GM12864 (cell line): ENCODE measurements around the gene TFEB.

Experiments
- DNase-seq: peaks from one replicate; pipeline ENCODE4 v3.0.0-alpha.2; 2011; ENCODE audit warnings: low read depth
- H3K4me3 ChIP-seq: 2 replicates; pipeline ENCODE4 v1.5.1; 2011; ENCODE audit warnings: mild to moderate bottlenecking, low read depth, low read length, control low read depth
- CTCF ChIP-seq: IDR thresholded peaks from 2 replicates; pipeline ENCODE4 v1.5.1; 2011; ENCODE audit warnings: low read depth, mild to moderate bottlenecking, moderate library complexity, low read length, control low read depth, inconsistent platforms; ENCODE audit errors: missing control alignments

TFEB gene

GRCh38 chr6:41639809-41640371, 95.5 kb downstream of the TFEB start:
- no peak overlapping the region for H3K4me3 ChIP-seq
- DNase-seq, result no peak
- TF ChIP-seq CTCF, result no peak

DNA sequence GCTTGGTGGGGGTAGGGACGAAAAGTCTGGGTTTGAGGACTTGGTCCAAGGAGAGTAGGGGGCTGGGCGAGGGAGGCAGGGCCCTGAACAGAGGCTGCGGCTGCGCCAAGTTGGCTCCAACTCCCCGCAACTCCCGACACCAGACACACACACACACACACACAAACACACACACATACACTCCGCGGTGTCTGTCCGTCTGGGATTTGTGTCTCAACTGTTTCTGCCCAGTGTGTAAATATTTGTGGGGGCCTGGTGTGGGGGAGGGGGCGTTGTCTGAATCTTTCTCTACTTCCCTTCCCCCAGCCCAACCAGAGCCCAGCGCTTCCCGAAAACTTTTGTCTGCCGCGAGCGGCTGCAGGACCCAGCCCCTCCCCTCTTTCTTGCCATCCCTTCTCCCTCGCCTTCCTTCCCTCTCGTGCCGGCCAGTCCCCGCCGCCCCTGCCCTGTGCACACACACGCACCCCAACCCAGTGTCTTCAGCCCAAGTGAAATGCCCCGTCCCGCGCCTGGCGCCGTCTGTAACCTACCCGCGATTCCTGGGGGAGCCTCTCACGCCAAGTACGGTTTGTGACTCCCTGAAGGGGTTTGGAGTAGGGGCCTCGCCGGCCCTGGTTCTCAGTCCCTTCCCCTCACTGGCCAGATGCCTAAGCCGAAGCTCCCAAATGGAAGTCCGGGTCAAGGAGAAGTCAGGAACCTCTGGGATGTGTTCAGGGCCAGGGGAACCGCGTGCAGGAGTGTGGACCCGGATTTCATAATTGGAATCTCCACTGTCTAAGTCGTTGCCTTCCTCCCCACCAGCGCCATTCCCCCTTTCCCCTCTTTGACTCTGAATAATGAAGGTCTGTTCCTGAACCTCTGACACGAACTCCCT, 96.2 kb downstream of the TFEB start:
- no peak for DNase-seq
- TF ChIP-seq CTCF, result no peak
- no peak overlapping the region for H3K4me3 ChIP-seq

DNA sequence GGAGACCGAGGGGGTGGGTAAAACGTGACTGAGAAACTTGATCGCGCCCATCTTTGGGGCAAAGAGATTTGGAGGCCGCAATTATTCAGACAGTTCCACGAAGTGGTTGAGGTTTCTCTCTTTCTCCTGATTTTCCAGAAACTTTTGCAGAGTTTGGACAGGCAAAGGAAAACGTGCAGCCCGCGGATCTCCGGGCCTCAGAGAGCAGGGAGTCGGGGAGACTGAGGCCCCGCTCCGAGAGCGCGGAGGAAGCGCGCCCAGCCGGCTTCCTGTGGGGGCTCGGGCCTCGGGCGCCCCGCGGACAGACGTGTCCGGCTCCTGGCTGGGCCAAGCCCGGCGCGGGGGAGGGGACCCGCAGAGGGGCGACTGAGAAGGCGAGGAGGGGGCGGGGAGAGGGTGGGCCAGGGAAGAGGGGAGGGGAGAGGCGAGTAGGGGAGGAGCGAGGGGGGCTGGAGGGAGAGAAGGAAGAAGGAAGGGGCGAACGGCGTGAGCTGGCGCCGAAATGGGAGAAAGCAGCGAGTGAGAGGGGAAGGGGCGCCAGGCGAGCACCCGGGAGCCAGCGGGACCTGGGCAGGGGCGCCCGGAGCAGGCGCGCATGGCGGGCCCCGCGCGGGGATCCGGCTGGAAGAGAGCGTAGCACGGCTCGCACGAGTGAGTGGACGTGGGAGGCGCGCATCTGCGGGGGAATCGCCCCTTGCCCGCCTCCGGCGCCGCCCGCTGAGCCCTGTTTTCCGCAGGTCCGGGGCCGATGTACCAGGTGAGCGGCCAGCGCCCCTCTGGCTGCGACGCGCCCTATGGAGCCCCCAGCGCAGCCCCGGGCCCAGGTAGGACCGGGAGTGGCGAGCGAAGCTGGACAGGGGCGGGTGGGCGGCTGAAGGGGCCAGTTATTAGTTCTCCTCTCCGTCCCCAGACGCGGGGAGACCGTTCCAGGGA, 97.1 kb downstream of the TFEB start, which contains the start of gene MDFI:
TSS of gene MDFI (plus strand) at position 467 of the 933 bp plus-strand sequence. CDS start at position 749, 282 bp downstream.
- no peak for DNase-seq
- no peak for TF ChIP-seq CTCF
- no peak within 1 kb of the TSS for H3K4me3 ChIP-seq

- TF ChIP-seq CTCF, result no peak
- DNase-seq, result no peak
- no peak overlapping the region for H3K4me3 ChIP-seq
Observed at GRCh38 chr6:41637194-41638001, 98.0 kb downstream of the TFEB start.

DNA sequence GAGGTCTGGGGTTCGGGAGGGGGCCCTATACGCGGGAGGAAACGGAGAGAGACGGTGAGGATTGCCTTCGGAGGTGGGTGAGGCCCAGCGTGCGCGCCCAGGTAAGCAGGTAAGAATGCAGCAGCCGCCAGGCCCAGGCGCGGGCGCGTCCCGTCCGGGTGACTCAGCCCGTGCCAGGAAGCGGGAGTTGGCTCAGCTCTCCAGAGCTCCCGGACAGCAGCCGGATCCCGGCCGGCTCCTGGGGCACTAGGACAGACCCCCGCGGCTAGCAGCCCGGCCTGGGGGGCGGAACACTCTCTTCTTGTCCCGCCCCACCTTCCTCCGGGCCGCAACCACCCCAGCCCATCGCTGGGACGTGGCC, 98.6 kb downstream of the TFEB start:
- no peak overlapping the region for H3K4me3 ChIP-seq
- no peak for TF ChIP-seq CTCF
- DNase-seq, result no peak

GRCh38 chr6:41635365-41635764, 100.0 kb downstream of the TFEB start:
- H3K4me3 ChIP-seq, result no peak overlapping the region
- no peak for TF ChIP-seq CTCF
- no peak for DNase-seq
